Stimulated activated CD8-positive, alpha-beta memory T cell treated with anti-CD3 and anti-CD28 coated beads, Interleukin-2, amount 100 ng/mL, for 48 hours (primary cell): ENCODE data around the gene MAPK7.
"Not testable (repeated sequence)": the region's sequence is repeated elsewhere in the genome, so short reads cannot be mapped to it uniquely, and the experiment has no call there.

Source experiments
- DNase-seq, 2 donors: peaks; one replicate each; pipeline ENCODE4 v3.0.0-alpha.2; 2020; ENCODE audit warnings: low read depth in 2 of 2

Gene MAPK7

DNA sequence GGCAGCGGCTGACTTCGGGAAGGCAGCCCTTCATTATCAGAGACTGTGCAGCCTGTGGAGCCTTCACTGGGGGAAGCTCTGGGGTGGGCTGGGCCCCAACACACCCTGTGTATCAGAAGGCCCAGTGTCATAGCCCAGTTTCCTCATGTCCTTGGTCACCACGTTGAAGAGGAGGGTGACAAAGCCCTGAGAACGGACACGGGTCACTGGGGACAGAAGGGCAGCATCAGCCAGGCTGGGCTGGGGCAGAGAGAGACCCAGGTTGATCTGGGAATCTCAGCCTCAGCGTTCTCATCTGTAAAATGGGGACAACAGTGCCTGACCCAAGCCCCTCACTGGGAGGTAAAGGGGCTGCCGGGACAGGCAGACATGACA, 35.1 kb upstream of the MAPK7 start:
- no peak for DNase-seq

DNA sequence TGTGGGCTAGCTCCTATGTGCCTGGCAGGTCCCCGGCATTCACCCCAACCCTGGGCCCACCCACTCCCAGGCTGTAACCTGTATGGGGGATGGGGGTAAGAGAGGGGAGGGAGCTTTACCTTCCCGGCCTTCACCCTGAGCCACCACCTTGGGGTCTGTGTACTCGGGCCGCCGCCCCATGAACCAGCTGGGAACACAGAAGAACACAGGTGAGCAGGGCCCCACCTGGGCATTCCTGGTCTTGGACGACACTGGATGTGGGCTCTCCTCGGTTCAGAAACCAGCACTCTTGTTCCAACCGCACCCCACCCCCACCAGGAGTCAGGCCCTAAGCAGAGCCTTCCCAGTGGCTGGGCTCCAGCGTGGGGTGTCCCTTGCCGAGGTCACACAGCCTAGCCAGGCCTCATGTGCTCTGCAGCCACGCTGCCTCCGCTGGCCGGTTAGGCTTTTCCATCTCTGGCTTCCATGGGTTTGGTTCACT, 34.6 kb upstream of the MAPK7 start:
- DNase-seq = no peak

DNA sequence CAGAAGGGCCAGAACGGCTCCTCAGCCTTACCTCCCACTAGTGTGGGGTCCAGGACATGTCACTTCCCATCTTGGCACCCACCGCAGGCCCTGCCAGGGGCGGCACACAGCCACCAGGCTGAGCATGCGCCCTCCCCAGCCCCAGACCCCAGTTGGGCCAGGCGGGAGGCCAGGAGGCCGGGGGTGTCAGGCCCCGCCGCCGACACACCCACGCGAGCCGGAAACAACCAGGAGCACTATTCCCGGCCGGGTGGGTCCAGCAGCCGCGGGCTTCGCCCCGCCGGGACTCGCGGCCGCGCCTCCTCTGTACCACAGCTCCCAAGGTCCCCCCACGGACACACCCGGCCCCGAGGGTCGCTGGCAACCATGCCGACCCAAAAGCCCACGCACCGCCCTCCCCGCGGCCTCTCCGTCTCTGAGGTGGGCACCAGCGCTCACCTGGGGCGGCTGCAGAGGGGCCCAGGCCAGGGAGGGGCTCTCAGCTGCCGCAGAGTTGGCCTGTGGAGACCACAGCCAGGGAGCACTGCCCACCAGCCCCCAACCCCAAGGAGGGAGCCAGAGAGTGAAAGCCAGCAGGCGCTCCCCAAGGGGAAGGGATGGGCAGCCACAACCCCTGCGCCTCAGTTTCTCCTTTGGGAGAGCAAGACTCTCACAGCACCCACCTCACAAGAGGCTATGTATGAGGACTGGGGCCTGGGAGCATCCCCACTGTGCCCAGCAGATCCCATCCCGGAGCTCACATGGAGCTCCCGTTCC, 33.8 kb upstream of the MAPK7 start:
- DNase-seq = no peak

DNA sequence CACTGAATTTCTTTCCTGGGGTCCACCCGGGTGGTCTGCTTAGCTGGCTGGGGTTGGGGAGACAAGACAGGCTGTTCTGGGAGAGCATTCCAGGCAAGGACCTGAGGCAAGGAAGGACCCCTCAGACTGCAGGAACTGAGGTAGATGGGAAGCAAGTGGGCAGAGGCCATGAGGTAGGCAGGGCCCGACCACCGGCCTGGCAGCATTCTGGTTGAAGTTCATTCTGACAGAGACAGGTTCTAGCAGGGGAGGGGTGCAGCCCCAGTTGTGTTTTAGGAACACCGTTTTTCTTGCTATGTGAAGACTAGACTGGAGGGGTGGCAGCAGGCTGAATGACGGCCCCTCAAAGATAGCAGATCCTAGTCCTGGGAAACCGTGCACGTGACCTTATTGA, 33.2 kb upstream of the MAPK7 start:
- DNase-seq = no peak

DNA sequence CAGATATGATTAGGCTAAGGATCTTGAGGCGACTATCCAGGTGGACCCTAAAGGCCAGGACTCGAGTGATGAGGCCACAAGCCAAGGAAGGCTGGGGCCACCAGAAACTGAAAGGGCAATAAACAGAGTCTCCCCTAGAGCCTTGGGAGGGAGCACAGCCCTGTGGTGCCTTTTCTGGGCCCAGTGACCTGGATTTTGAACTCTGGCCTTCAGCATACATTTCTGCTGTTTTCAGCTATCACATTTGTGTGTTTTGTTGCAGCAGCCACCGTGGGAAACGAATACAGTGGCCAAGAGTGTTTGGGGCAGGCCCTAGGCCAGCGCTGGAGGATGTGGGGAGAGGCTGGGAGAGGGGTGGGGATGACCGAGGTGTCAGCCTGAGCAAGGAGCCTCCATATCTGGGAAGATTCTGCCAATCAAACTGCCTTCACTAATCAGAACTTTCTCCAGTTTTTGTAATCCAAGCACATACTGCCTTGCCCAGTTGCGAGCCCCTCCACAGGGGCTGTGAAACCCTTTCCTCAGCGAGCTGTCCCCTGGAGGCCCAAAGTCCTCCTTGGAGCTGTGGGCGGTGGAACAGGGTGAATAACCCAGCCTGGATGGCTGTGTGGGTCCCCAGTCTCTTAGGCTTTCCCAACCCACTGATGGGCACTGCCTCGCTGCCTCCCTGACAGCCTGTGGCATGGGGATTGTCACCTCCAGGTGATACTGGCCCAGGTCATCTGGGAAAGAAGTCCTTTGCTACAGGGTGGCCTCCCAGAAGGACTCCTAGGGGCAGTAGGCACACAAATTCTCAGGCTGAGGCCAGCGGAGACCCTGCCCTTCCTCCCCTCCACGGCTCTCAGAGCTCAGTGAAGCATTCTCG, 32.6 kb upstream of the MAPK7 start:
- DNase-seq = no peak

DNA sequence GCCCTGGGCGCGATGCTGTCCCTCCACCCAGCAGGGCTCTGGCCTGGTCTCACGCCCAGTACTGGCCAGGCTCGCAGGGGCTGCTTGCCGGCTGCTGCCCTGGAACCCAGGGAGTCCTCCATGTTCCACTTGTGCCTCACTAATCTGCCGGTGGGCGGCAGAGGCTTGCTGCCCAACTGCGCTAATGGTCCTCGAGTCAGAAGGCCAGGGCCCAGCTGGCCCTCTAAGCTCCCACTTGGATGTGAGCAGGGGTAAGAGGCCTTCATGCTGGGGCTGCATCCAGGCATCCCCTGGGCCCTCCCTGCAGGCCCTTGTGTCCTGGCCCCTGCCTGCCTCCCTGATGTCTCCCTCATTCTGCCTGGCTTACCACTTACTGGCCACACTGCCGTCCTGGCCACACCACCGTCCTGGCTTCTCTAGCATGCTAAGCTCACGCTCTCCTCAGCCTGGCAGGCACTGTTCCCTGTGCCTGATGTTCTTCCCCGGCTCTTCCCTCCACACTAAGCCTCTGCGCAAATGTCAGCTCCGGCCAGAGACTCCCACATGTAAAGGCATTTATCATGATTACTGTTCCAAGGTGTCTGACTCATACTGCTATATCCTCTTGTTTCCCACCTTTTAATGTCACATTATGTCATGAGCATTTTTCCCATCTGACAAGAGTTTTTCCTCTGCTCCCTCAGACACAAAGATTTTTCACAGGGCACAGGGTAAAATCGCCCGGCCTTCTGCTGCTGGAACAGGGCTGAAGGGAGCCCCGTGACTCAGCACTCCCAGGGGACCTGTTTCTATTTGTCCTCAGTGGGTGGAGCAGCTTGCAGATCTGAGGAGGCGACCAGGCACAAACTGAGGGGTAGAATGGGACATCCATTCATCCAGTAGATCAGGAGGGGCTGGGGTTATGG, 31.7 kb upstream of the MAPK7 start:
- DNase-seq = no peak

DNA sequence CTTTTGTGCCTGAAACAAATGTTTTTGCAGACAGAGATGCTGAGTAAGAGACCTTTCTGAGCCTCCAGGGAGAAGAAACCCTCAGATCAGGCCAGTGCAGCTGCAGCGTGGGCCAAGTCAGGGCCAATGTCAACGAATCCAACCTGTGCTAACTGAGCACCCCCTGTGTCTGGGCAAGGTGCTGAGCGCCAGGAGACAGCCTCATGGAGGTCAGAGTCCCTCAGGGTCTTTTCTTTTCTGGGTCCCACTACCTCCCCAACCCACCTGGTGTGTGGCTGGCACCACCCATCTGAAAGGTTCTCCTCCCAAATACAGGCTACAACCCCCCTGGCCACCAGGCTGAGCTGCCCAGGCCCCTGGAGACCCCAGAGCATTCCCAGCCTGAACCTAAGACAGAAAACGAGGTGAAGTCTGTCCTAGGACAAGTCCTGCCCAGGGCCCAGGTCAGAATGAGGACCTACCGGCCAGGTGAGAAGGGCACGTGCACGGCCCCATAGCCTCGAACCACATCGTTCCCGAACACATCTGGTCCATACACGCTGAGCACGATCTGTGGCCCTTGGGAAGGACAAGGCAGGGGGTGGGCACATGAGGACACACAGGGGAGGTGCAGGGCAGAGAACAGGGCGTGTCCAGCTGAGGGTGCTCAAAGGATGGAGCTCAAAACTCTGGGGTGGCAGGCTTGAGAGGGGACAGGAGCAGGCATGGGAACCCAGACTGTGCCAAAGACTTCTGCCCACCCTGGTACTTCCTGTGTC, 30.8 kb upstream of the MAPK7 start:
- no peak for DNase-seq

DNA sequence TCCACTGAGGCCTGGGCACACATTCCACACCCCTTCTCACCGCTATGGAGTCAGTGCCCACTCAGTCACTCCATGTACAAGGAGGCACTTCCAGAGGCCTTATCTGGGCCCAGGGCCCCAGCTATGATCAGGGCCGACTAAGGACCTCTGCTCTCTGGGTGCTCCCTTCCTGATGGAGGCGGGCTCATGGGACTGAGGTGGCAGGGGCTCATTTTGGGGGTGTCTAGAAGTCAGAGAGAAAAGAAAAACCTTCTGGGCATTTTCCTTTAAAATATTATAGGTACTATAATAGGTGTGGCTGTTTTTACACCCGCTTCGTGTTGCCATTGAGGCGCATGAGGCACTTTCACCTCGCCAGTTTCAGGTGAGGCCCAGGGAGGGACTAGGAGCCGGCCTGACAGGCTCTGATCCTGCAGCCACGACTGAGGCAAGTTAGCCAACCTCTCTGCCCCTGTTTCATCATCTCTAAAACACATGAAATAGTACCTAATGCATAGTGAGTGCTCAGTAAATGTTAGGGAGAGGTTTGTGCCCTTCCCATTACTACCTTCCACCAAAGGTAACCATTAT, 30.1 kb upstream of the MAPK7 start:
- DNase-seq = no peak

DNA sequence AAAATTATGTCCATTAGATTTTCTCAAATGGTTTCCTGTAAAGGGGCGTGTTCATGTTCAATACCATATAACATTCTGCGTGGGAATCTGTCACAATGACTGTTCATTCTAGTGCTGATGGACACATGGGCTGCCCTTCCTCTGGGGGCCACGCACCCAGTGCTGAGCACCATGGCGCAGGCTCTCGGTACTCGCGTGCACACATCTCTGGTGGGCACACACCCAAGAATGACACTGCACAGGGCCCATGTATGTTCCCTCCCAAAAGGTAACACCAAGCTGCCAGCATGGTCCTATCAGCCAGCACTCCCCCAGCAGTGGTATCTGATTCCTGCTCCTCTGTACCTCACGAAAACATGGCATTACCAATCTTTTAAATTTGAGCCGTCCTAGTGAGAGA, 29.5 kb upstream of the MAPK7 start:
- no peak for DNase-seq

GRCh38 chr17:19353401-19353800, 24.9 kb upstream of the MAPK7 start:
- DNase-seq = not testable (repeated sequence)

DNA sequence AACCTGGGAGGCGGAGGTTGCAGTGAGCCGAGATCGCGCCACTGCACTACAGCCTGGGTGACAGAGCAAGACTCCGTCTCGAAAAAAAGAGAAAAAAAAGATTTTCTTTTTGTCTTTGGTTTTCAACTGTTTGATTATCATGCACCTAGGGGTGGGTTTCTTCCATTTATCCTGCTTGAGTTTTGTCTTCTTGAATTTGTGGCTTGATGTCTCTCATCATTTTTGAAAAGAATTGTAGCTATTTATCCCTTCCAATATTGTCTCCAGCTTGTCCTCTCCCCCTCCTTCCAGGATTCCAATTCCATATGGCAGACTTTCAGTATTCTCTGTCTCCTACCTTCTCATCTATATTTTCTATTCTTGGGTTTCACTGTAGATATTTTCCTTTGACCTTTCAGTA, 23.6 kb upstream of the MAPK7 start:
- DNase-seq = no peak

DNA sequence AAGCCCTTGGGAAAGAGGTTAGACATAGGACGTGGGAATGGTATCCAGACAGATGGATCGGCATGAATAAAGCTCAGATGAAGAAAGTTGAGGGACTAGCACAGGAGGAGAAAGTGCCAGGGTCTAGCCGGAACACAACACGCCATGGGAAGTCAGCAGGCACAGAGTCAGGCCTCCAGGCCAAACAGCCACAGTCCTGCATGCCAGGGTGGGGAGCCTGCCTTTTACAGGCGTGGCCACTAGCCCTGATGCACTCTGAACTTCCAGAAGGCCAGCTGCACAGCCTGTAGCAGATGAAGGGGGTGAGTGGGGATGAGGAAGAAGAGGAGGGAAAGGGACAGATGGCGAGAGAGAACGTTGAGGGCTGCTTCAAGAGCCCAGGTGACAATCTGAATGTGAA, 20.9 kb upstream of the MAPK7 start:
- no peak for DNase-seq

DNA sequence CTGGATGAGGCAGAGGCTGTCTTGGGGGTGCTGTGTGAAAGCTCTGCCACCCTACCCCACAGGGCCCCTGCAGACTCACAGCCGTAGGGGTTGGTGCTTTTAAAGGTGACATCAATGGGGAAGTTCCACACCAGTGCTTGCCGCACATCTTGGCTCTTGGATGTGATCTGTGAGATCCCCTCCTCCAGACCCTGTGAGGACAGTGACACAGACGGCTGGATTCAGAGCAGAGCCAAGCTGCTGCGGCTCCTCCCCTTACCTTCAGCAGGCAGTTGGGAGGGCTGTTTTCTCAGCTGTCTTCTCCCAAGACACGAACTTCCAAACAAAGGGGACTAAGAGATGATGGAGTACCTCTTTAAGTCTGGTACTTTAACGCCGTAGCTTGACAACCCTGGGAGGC, 20.5 kb upstream of the MAPK7 start:
- DNase-seq = no peak

- DNase-seq = no peak
Measured at GRCh38 chr17:19359151-19359550, 19.1 kb upstream of the MAPK7 start.

DNA sequence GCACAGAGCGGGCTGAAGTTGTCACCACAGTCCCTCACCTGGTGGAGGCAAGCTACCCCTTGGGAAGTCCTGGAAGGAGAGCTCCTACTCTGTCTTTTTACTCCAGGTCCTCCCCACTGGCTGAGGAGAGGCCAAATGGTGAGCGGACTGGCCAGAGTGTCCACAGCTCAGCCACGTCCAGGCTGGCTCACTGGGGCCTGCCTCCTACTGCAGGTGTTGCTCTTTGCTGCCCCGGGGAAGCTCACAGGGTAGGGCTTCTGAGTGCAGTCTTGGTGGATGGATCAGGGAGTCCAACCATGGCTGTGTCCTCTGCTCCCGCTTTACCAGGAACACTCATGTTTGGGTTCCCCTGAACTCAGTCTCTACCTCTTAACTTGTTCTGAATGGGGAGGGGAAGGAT, 18.4 kb upstream of the MAPK7 start:
- DNase-seq = no peak

DNA sequence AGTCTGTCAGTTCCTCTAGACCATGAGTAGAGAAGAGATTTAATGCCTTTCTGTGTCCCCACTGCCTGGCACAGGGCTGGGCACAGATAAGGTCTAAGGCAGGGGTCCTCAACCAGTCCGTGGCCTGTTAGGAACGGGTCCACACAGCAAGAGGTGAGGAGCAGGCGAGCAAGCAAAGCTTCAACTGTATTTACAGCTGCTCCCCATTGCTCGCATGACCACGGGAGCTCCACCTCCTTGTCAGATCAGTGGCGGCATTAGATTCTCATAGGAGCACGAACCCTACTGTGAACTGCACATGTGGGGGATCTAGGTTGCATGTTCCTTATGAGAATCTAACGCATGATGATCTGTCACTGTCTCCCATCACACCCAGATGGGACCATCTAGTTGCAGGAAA, 17.5 kb upstream of the MAPK7 start:
- DNase-seq = no peak

GRCh38 chr17:19361326-19361725, 17.0 kb upstream of the MAPK7 start:
- DNase-seq = no peak

DNA sequence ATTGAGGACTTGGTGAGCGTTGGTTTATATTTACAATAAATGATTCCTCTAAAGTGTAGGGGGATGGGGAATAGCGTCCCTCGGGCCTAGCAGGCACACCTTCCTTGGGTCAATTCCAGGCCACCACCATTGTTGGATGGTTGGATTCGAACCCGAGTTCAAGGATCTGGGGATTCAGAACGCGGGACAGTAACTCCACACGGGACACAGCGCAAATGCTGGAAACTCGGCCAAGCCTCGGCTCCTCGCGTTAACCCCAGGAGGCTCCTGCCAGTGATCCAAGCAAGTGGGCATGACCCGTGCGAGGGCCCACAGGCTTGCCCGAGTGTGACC, 16.4 kb upstream of the MAPK7 start:
- DNase-seq = no peak

- DNase-seq = peak; percentile 83 to 88
Measured at GRCh38 chr17:19362277-19363113, 15.8 kb upstream of the MAPK7 start, which contains the start of gene B9D1. B9D1 (minus strand) TSS chr17:19362723; CDS start chr17:19362569, 154 bp downstream.

DNA sequence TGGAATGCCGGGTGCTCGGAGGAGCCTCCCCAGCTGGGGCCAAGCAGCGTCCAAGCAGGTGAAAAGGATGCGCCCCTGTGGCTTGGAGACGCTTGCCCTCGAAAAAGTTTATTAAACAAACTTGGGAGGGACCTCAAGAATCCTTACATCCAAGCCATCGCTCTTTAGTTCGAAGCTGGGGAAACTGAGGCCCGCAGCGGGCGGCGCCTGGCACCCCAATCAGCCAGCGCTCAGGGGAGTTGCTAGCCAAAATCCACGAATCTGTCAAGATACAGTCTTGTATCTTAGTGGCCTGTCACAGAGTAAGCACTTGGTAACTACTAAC, 15.2 kb upstream of the MAPK7 start:
- DNase-seq = no peak
